Hematopoietic multipotent progenitor cell treated with erythropoietin and hydrocortisone succinate and interleukin-3 and kit ligand, for 6 days (in vitro differentiated cells): Measurements from ENCODE around the gene RTL9.
"Not testable (repeated sequence)": the region's sequence is repeated elsewhere in the genome, so short reads cannot be mapped to it uniquely, and the experiment has no call there.

Experiments used
- DNase-seq: peaks from one replicate; pipeline ENCODE4 v3.0.0-alpha.2; 2015

The RTL9 gene

GRCh38 chrX:110346681-110347080, 12.0 kb upstream of the RTL9 start:
- DNase-seq, result no peak

- no peak for DNase-seq
Observed at GRCh38 chrX:110359273-110359672, 625 bp downstream of the RTL9 start.

- DNase-seq, result peak; percentile 83
Observed at GRCh38 chrX:110363244-110363643, 4.6 kb downstream of the RTL9 start.

GRCh38 chrX:110373310-110373709, 14.7 kb downstream of the RTL9 start:
- DNase-seq, result peak; percentile 78

- DNase-seq, result peak; percentile 88
Observed at GRCh38 chrX:110374559-110374958, 15.9 kb downstream of the RTL9 start.

- DNase-seq, result no peak
Observed at GRCh38 chrX:110381216-110381615, 22.6 kb downstream of the RTL9 start.

- no peak for DNase-seq
Observed at GRCh38 chrX:110383414-110383813, 24.8 kb downstream of the RTL9 start.

GRCh38 chrX:110384490-110384889, 25.8 kb downstream of the RTL9 start:
- DNase-seq, result no peak

GRCh38 chrX:110389570-110389969, 30.9 kb downstream of the RTL9 start:
- DNase-seq, result no peak

GRCh38 chrX:110391086-110391485, 32.4 kb downstream of the RTL9 start:
- no peak for DNase-seq

GRCh38 chrX:110394651-110395050, 36.0 kb downstream of the RTL9 start:
- DNase-seq, result no peak

GRCh38 chrX:110395877-110396276, 37.2 kb downstream of the RTL9 start:
- DNase-seq, result no peak

- DNase-seq, result no peak
Observed at GRCh38 chrX:110396735-110397134, 38.1 kb downstream of the RTL9 start.

- no peak for DNase-seq
Observed at GRCh38 chrX:110397339-110397738, 38.7 kb downstream of the RTL9 start.

- DNase-seq, result no peak
Observed at GRCh38 chrX:110397904-110398303, 39.3 kb downstream of the RTL9 start.

- DNase-seq, result no peak
Observed at GRCh38 chrX:110399497-110399896, 40.8 kb downstream of the RTL9 start.

- DNase-seq, result peak; percentile 34
Observed at GRCh38 chrX:110399966-110400365, 41.3 kb downstream of the RTL9 start.

GRCh38 chrX:110401135-110401534, 42.5 kb downstream of the RTL9 start:
- DNase-seq, result peak; percentile 59

- DNase-seq, result peak; percentile 20
Observed at GRCh38 chrX:110402091-110402849, 43.6 kb downstream of the RTL9 start.

GRCh38 chrX:110402850-110403221, 44.2 kb downstream of the RTL9 start:
- peak; percentile 94 for DNase-seq

GRCh38 chrX:110403441-110404238, 45.0 kb downstream of the RTL9 start:
- DNase-seq, result no peak

- no peak for DNase-seq
Observed at GRCh38 chrX:110404376-110404775, 45.7 kb downstream of the RTL9 start.

- DNase-seq, result not testable (repeated sequence)
Observed at GRCh38 chrX:110406250-110406649, 47.6 kb downstream of the RTL9 start.

- no peak for DNase-seq
Observed at GRCh38 chrX:110406822-110407221, 48.2 kb downstream of the RTL9 start.
